SK-N-SH treated with all-trans-retinoic acid at 6 μM for 48 hours (cell line): ENCODE results near the gene C6orf136.
A peak's percentile ranks its signal among the peaks of the same experiment; 100 is the strongest.

Source experiments
- ATAC-seq: fragments of 200-7000 bp; cut with Tn5 transposase; 3 replicates; pipeline ENCODE4 v1.9.1; 2020; ENCODE audit warnings: mild to moderate bottlenecking, moderate library complexity
- BACH2 ChIP-seq: fragments of 250-450 bp; sonication (Bioruptor Pico); IDR thresholded peaks from 2 replicates; pipeline ENCODE4 v1.9.0; 2021; ENCODE audit warnings: mild to moderate bottlenecking, borderline replicate concordance
- CREB5 ChIP-seq: fragments of 250-450 bp; sonication (Bioruptor Pico); IDR thresholded peaks from 2 replicates; pipeline ENCODE4 v1.5.1; 2020; ENCODE audit warnings: low read depth, mild to moderate bottlenecking, moderate library complexity
- ESRRG ChIP-seq: fragments of 250-450 bp; sonication (Bioruptor Pico); IDR thresholded peaks from 2 replicates; pipeline ENCODE4 v1.6.1; 2021; ENCODE audit warnings: mild to moderate bottlenecking
- GLIS3 ChIP-seq: fragments of 250-450 bp; sonication (Bioruptor Pico); IDR thresholded peaks from 2 replicates; pipeline ENCODE4 v1.5.0; 2020; ENCODE audit warnings: mild to moderate bottlenecking, moderate library complexity
- ISL1 ChIP-seq: fragments of 250-450 bp; sonication (Bioruptor Pico); IDR thresholded peaks from 2 replicates; pipeline ENCODE4 v2.1.2; 2022; ENCODE audit warnings: mild to moderate bottlenecking, moderate library complexity
- OSR1 ChIP-seq: fragments of 250-450 bp; sonication (Bioruptor Pico); IDR thresholded peaks from 2 replicates; pipeline ENCODE4 v1.8.0; 2022; ENCODE audit warnings: moderate library complexity, mild to moderate bottlenecking, inconsistent platforms
- PATZ1 ChIP-seq: fragments of 250-450 bp; sonication (Bioruptor Pico); IDR thresholded peaks from 2 replicates; pipeline ENCODE4 v1.8.0; 2020; ENCODE audit warnings: mild to moderate bottlenecking, moderate library complexity, borderline replicate concordance
- POU6F1 ChIP-seq: fragments of 250-450 bp; sonication (Bioruptor Pico); IDR thresholded peaks from 2 replicates; pipeline ENCODE4 v1.8.0; 2021; ENCODE audit warnings: low read depth, mild to moderate bottlenecking, moderate library complexity, borderline replicate concordance
- PPARA ChIP-seq: fragments of 250-450 bp; sonication (Bioruptor Pico); IDR thresholded peaks from 2 replicates; pipeline ENCODE4 v1.5.0; 2020; ENCODE audit warnings: mild to moderate bottlenecking, borderline replicate concordance
- RARB ChIP-seq: fragments of 250-450 bp; sonication (Bioruptor Pico); IDR thresholded peaks from 2 replicates; pipeline ENCODE4 v1.8.0; 2021; ENCODE audit warnings: mild to moderate bottlenecking, moderate library complexity
- SNAI2 ChIP-seq: fragments of 250-450 bp; sonication (Bioruptor Pico); IDR thresholded peaks from 2 replicates; pipeline ENCODE4 v1.5.0; 2020; ENCODE audit warnings: mild to moderate bottlenecking, moderate library complexity
- TCF4 ChIP-seq: fragments of 250-450 bp; sonication (Bioruptor Pico); IDR thresholded peaks from 2 replicates; pipeline ENCODE4 v1.8.0; 2021; ENCODE audit warnings: mild to moderate bottlenecking, moderate library complexity, borderline replicate concordance
- TOX ChIP-seq: fragments of 250-450 bp; sonication (Bioruptor Pico); IDR thresholded peaks from 2 replicates; pipeline ENCODE4 v1.8.0; 2021; ENCODE audit warnings: mild to moderate bottlenecking, moderate library complexity, borderline replicate concordance
- TSHZ2 ChIP-seq: fragments of 250-450 bp; sonication (Bioruptor Pico); IDR thresholded peaks from 2 replicates; pipeline ENCODE4 v1.5.0; 2020; ENCODE audit warnings: mild to moderate bottlenecking, moderate library complexity
- ZFP3 ChIP-seq: fragments of 250-450 bp; sonication (Bioruptor Pico); IDR thresholded peaks from 2 replicates; pipeline ENCODE4 v1.5.0; 2020; ENCODE audit warnings: mild to moderate bottlenecking, moderate library complexity
- ZFP30 ChIP-seq: fragments of 450-650 bp; formaldehyde crosslinking; IDR thresholded peaks from 2 replicates; pipeline ENCODE4 v1.5.0; 2022; ENCODE audit warnings: mild to moderate bottlenecking, moderate library complexity
- ZNF565 ChIP-seq: fragments of 450-650 bp; formaldehyde crosslinking; conservative IDR thresholded peaks from 2 replicates; pipeline ENCODE4 v1.5.0; 2020; ENCODE audit warnings: low read depth, mild to moderate bottlenecking, moderate library complexity
- ZNF70 ChIP-seq: fragments of 450-650 bp; formaldehyde crosslinking; IDR thresholded peaks from 2 replicates; pipeline ENCODE4 v1.5.0; 2020; ENCODE audit warnings: mild to moderate bottlenecking, moderate library complexity
- ZNF8 ChIP-seq: fragments of 450-650 bp; formaldehyde crosslinking; IDR thresholded peaks from 2 replicates; pipeline ENCODE4 v1.5.0; 2020; ENCODE audit warnings: mild to moderate bottlenecking, moderate library complexity

Gene C6orf136

GRCh38 chr6:30647242-30648116 is 546 bp downstream of the C6orf136 start:
- ATAC-seq: peak; percentile 89
- no peak for TF ChIP-seq GLIS3 (CRISPR knock-in tag)
- TF ChIP-seq ZFP30 (CRISPR knock-in tag): 0 out of 2 replicates have a peak, but pooled peaks have one; percentile 20

GRCh38 chr6:30651143-30651542 is 4.2 kb downstream of the C6orf136 start:
- no peak for ATAC-seq
- no peak for TF ChIP-seq OSR1 (CRISPR knock-in tag)
- TF ChIP-seq GLIS3 (CRISPR knock-in tag): no peak
- no peak for TF ChIP-seq CREB5 (CRISPR knock-in tag)
- TF ChIP-seq RARB (CRISPR knock-in tag): no peak
- no peak for TF ChIP-seq ZFP30 (CRISPR knock-in tag)
- no peak for TF ChIP-seq ZNF70 (CRISPR knock-in tag)
- TF ChIP-seq ZFP3 (CRISPR knock-in tag): no peak
- TF ChIP-seq PATZ1 (CRISPR knock-in tag): no peak
- no peak for TF ChIP-seq BACH2 (CRISPR knock-in tag)
- no peak for TF ChIP-seq ESRRG
- TF ChIP-seq PPARA: no peak
- TF ChIP-seq ZNF8: no peak
- TF ChIP-seq SNAI2 (CRISPR knock-in tag): no peak
- TF ChIP-seq TCF4: no peak
- no peak for TF ChIP-seq TOX
- TF ChIP-seq ISL1: no peak
- TF ChIP-seq ZNF565 (CRISPR knock-in tag): no peak

GRCh38 chr6:30654798-30655742 is 8.1 kb downstream of the C6orf136 start:
- no peak for TF ChIP-seq GLIS3 (CRISPR knock-in tag)
- TF ChIP-seq BACH2 (CRISPR knock-in tag): no peak
- no peak for TF ChIP-seq ZNF565 (CRISPR knock-in tag)
- no peak for TF ChIP-seq TCF4
- TF ChIP-seq TSHZ2 (CRISPR knock-in tag): no peak
- no peak for TF ChIP-seq PATZ1 (CRISPR knock-in tag)
- no peak for TF ChIP-seq ZFP3 (CRISPR knock-in tag)
- TF ChIP-seq ZFP30 (CRISPR knock-in tag): no peak
- TF ChIP-seq RARB (CRISPR knock-in tag): no peak
- TF ChIP-seq TOX: no peak
- no peak for TF ChIP-seq ESRRG
- no peak for TF ChIP-seq OSR1 (CRISPR knock-in tag)
- TF ChIP-seq POU6F1 (CRISPR knock-in tag): no peak
- TF ChIP-seq ISL1: no peak
- TF ChIP-seq PPARA: no peak
- no peak for ATAC-seq
